GM23338 (cell line): ENCODE results near the gene C11orf16. TPM values are rescaled to one million over a fixed set of nuclear protein-coding genes. Genes with fewer than 3 reads are reported as not detected.

Experiments
- ATAC-seq: fragments of 200-7000 bp; cut with Tn5 transposase; 3 replicates; pipeline ENCODE4 v1.9.1; 2020
- DNase-seq: peaks from one replicate; pipeline ENCODE4 v3.0.0-alpha.2; 2015; ENCODE audit warnings: low spot score
- H2AFZ ChIP-seq: fragments of 200-600 bp; sonication (generic); 2 replicates; pipeline ENCODE4 v1.8.0; 2016; ENCODE audit warnings: antibody characterized with exemption, mild to moderate bottlenecking, moderate library complexity
- H3F3A ChIP-seq: fragments of 200-600 bp; sonication (generic); replicated peaks from 2 replicates; pipeline ENCODE4 v1.8.0; 2017; ENCODE audit warnings: antibody characterized with exemption, mixed run types, low read depth
- H3K27ac ChIP-seq: fragments of 200-600 bp; sonication (generic); 2 replicates; pipeline ENCODE4 v1.6.1; 2016; ENCODE audit warnings: low read depth
- H3K27me3 ChIP-seq: fragments of 200-600 bp; sonication (generic); 2 replicates; pipeline ENCODE4 v1.8.0; 2016; ENCODE audit warnings: mild to moderate bottlenecking, mixed run types, moderate library complexity; ENCODE audit not compliant: insufficient read depth
- H3K36me3 ChIP-seq: fragments of 200-600 bp; sonication (generic); 2 replicates; pipeline ENCODE4 v1.8.0; 2016; ENCODE audit warnings: mild to moderate bottlenecking; ENCODE audit not compliant: insufficient read depth
- H3K4me1 ChIP-seq: fragments of 200-600 bp; sonication (generic); 2 replicates; pipeline ENCODE4 v1.8.0; 2016; ENCODE audit warnings: mild to moderate bottlenecking, moderate library complexity; ENCODE audit not compliant: insufficient read depth
- H3K4me2 ChIP-seq: fragments of 200-600 bp; sonication (generic); 2 replicates; pipeline ENCODE4 v1.7.1; 2017; ENCODE audit warnings: mixed run types
- H3K4me3 ChIP-seq: fragments of 200-600 bp; sonication (generic); 2 replicates; pipeline ENCODE4 v1.6.1; 2016; ENCODE audit warnings: mixed run types
- H3K79me2 ChIP-seq: fragments of 200-600 bp; sonication (generic); replicated peaks from 2 replicates; pipeline ENCODE4 v1.8.0; 2017; ENCODE audit warnings: mild to moderate bottlenecking; ENCODE audit not compliant: insufficient read depth
- H3K9me2 ChIP-seq: fragments of 200-600 bp; sonication (generic); 2 replicates; pipeline ENCODE4 v1.8.0; 2017; ENCODE audit not compliant: insufficient read depth
- H4K20me1 ChIP-seq: fragments of 200-600 bp; sonication (generic); replicated peaks from 2 replicates; pipeline ENCODE4 v1.8.0; 2017; ENCODE audit warnings: mild to moderate bottlenecking; ENCODE audit not compliant: insufficient read depth
- H3K27ac Mint-ChIP-seq: 2 replicates; pipeline ENCODE4 v1.8.0; 2020; ENCODE audit warnings: inconsistent platforms, mild to moderate bottlenecking, moderate library complexity, mixed read lengths
- H3K27me3 Mint-ChIP-seq: 3 replicates; pipeline ENCODE4 v1.8.0; 2022; ENCODE audit warnings: low read depth, mild to moderate bottlenecking, moderate library complexity, mixed read lengths, inconsistent platforms; ENCODE audit not compliant: insufficient read depth, poor library complexity
- H3K36me3 Mint-ChIP-seq: 3 replicates; pipeline ENCODE4 v1.8.0; 2021; ENCODE audit warnings: low read depth, mild to moderate bottlenecking, inconsistent platforms, moderate library complexity, mixed read lengths
- H3K4me1 Mint-ChIP-seq: 3 replicates; pipeline ENCODE4 v1.8.0; 2020; ENCODE audit warnings: mild to moderate bottlenecking, inconsistent platforms, mixed read lengths
- H3K4me3 Mint-ChIP-seq: 3 replicates; pipeline ENCODE4 v1.8.0; 2021; ENCODE audit warnings: moderate library complexity, mild to moderate bottlenecking, inconsistent platforms, mixed read lengths
- H3K9me3 Mint-ChIP-seq: 3 replicates; pipeline ENCODE4 v1.8.0; 2020; ENCODE audit warnings: moderate library complexity, mild to moderate bottlenecking, inconsistent platforms, mixed read lengths
- CREB1 ChIP-seq: fragments of 250-450 bp; sonication (Bioruptor Pico); IDR thresholded peaks from 2 replicates; pipeline ENCODE4 v1.5.0; 2020; ENCODE audit warnings: low read depth, mild to moderate bottlenecking, moderate library complexity
- ETS1 ChIP-seq: IDR thresholded peaks from 2 replicates; pipeline ENCODE4 v1.6.1; 2016; ENCODE audit warnings: antibody characterized with exemption
- EZH2 ChIP-seq: fragments of 200-600 bp; sonication (generic); IDR thresholded peaks from one replicate; pipeline ENCODE4 v1.8.0; 2017; ENCODE audit warnings: antibody characterized with exemption, mild to moderate bottlenecking, low read depth; ENCODE audit not compliant: unreplicated experiment
- JUNB ChIP-seq: IDR thresholded peaks from one replicate; pipeline ENCODE4 v1.6.1; 2016; ENCODE audit warnings: antibody characterized with exemption; ENCODE audit not compliant: unreplicated experiment
- NANOG ChIP-seq: IDR thresholded peaks from 2 replicates; pipeline ENCODE4 v1.6.1; 2016; ENCODE audit warnings: antibody characterized with exemption, borderline replicate concordance
- POLR2AphosphoS5 ChIP-seq: IDR thresholded peaks from 2 replicates; pipeline ENCODE4 v1.6.1; 2016; ENCODE audit warnings: antibody characterized with exemption, low read depth
- STAT1 ChIP-seq: IDR thresholded peaks from one replicate; pipeline ENCODE4 v1.6.1; 2016; ENCODE audit warnings: antibody characterized with exemption; ENCODE audit not compliant: unreplicated experiment
- ZNF114 ChIP-seq: fragments of 250-450 bp; sonication (Bioruptor Pico); IDR thresholded peaks from 2 replicates; pipeline ENCODE4 v1.5.0; 2020; ENCODE audit warnings: mild to moderate bottlenecking, moderate library complexity
- ZNF462 ChIP-seq: fragments of 250-450 bp; sonication (Bioruptor Pico); IDR thresholded peaks from 2 replicates; pipeline ENCODE4 v1.5.0; 2020; ENCODE audit warnings: mild to moderate bottlenecking, moderate library complexity
- polyA plus RNA-seq: library from polyadenylated mRNA; unstranded; fragments of >200 nt; fragmentation: Nextera tagmentation; extraction: Ambion mirVana; gene quantifications from 2 replicates; pipeline ENCODE4 v1.2.1, GENCODE V29; 2016
- total RNA-seq: library from RNA; depleted of rRNA; stranded (reverse); fragments of >200 nt; shearing (Covaris generic); gene quantifications from 2 replicates; pipeline ENCODE4 v1.2.3, GENCODE V29; 2014

C11orf16 gene
- total and polyA plus RNA-seq, 2 experiments from 2014 or later: not detected

GRCh38 chr11:8928981-8929615 is 3.6 kb downstream of the C11orf16 start:
- Mint-ChIP-seq H3K9me3 (no peaks in the 10 kb centered on the region), H3K4me1 (peaks cover 16% of the 10 kb centered on the region), H3K27ac (no peak overlapping the region), H3K36me3 (no peaks in the 10 kb centered on the region), H3K4me3 (no peak overlapping the region), H3K27me3 (peaks cover 10% of the 10 kb centered on the region)
- H3K79me2 ChIP-seq: no peaks in the 10 kb centered on the region
- TF ChIP-seq STAT1: no peak
- no peak for TF ChIP-seq ZNF114 (CRISPR knock-in tag)
- no peak for TF ChIP-seq ZNF462 (CRISPR knock-in tag)
- no peak for TF ChIP-seq EZH2
- no peak for TF ChIP-seq CREB1
- TF ChIP-seq POLR2AphosphoS5: no peak
- TF ChIP-seq ETS1: no peak
- no peak for TF ChIP-seq JUNB
- no peak for TF ChIP-seq NANOG
- H3K4me1 ChIP-seq: no peaks in the 10 kb centered on the region; the same call in 1 of the 2 replicates
- H3K4me3 ChIP-seq: no peak overlapping the region
- DNase-seq (no peak), ATAC-seq (no peak)
- H3K27ac ChIP-seq: no peak overlapping the region
- H3K27me3 ChIP-seq: no peaks in the 10 kb centered on the region
- no peaks in the 10 kb centered on the region for H4K20me1 ChIP-seq
- no peaks in the 10 kb centered on the region for H3F3A ChIP-seq
- H3K36me3 ChIP-seq: no peaks in the 10 kb centered on the region
- no peak overlapping the region for H2AFZ ChIP-seq
- no peaks in the 10 kb centered on the region for H3K9me2 ChIP-seq
- H3K4me2 ChIP-seq: no peak overlapping the region
